Neural cell (in vitro differentiated cells): Measurements from ENCODE around the gene TPSD1. TPM values are rescaled to one million over a fixed set of nuclear protein-coding genes. Genes with fewer than 3 reads are reported as not detected.
"Not testable (repeated sequence)": the region's sequence is repeated elsewhere in the genome, so short reads cannot be mapped to it uniquely, and the experiment has no call there.

Experiments used
- H2AFZ ChIP-seq: fragments of 200-600, 300-800 bp; sonication (generic), shearing (Covaris generic); 2 replicates; pipeline ENCODE4 v1.6.0; 2014; ENCODE audit warnings: low read depth, mild to moderate bottlenecking, antibody characterized with exemption, low read length, moderate library complexity
- H3F3A ChIP-seq: fragments of 200-600 bp; shearing (Covaris generic); 2 replicates; pipeline ENCODE4 v1.6.1; 2016; ENCODE audit warnings: mild to moderate bottlenecking, moderate library complexity, mixed read lengths, antibody characterized with exemption, low read length; ENCODE audit not compliant: insufficient read depth, poor library complexity, severe bottlenecking
- H3K27ac ChIP-seq: fragments of 200-600, 300-800 bp; sonication (generic), shearing (Covaris generic); 2 replicates; pipeline ENCODE4 v1.5.1; 2014; ENCODE audit warnings: mild to moderate bottlenecking, low read length, moderate library complexity
- H3K27me3 ChIP-seq: fragments of 300-800, 200-600 bp; sonication (generic), shearing (Covaris generic); 2 replicates; pipeline ENCODE4 v1.6.0; 2014; ENCODE audit warnings: mild to moderate bottlenecking, low read depth, low read length, moderate library complexity; ENCODE audit not compliant: insufficient read depth
- H3K36me3 ChIP-seq: fragments of 300-800, 200-600 bp; sonication (generic), shearing (Covaris generic); 2 replicates; pipeline ENCODE4 v1.5.1; 2014; ENCODE audit warnings: mild to moderate bottlenecking, antibody characterized with exemption, low read length, moderate library complexity; ENCODE audit not compliant: insufficient read depth
- H3K4me2 ChIP-seq: fragments of 300-800, 200-600 bp; sonication (generic), shearing (Covaris generic); 2 replicates; pipeline ENCODE4 v1.6.0; 2014; ENCODE audit warnings: mild to moderate bottlenecking, low read length
- H3K4me3 ChIP-seq: fragments of 300-800, 200-600 bp; sonication (generic), shearing (Covaris generic); 2 replicates; pipeline ENCODE4 v1.5.1; 2014; ENCODE audit warnings: mild to moderate bottlenecking, low read length, moderate library complexity
- H3K79me2 ChIP-seq: fragments of 200-600 bp; shearing (Covaris generic); replicated peaks from 2 replicates; pipeline ENCODE4 v1.6.0; 2014; ENCODE audit warnings: mild to moderate bottlenecking, low read length, moderate library complexity; ENCODE audit not compliant: insufficient read depth
- H3K9ac ChIP-seq: fragments of 300-800, 200-600 bp; sonication (generic), shearing (Covaris generic); 2 replicates; pipeline ENCODE4 v1.6.1; 2016; ENCODE audit warnings: mild to moderate bottlenecking, low read length, mixed read lengths
- H3K9me2 ChIP-seq: fragments of 200-600 bp; shearing (Covaris generic); 2 replicates; pipeline ENCODE4 v1.6.1; 2016; ENCODE audit warnings: mild to moderate bottlenecking, low read length, mixed read lengths; ENCODE audit not compliant: insufficient read depth
- H3K9me3 ChIP-seq: fragments of 200-600, 300-800 bp; sonication (generic), shearing (Covaris generic); 2 replicates; pipeline ENCODE4 v1.6.1; 2016; ENCODE audit warnings: mild to moderate bottlenecking, mixed run types, low read length, moderate library complexity, mixed read lengths
- H4K20me1 ChIP-seq: fragments of 200-600 bp; shearing (Covaris generic); 2 replicates; pipeline ENCODE4 v1.6.1; 2016; ENCODE audit warnings: mild to moderate bottlenecking, mixed run types; ENCODE audit not compliant: insufficient read depth
- CTCF ChIP-seq: fragments of 450-650 bp; IDR thresholded peaks from 2 replicates; pipeline ENCODE4 v1.5.1; 2014; ENCODE audit warnings: antibody characterized with exemption, mild to moderate bottlenecking, moderate library complexity; ENCODE audit not compliant: poor library complexity, severe bottlenecking
- EP300 ChIP-seq: fragments of 450-650 bp; conservative IDR thresholded peaks from 2 replicates; pipeline ENCODE4 v1.6.1; 2014; ENCODE audit warnings: antibody characterized with exemption, mild to moderate bottlenecking, moderate library complexity; ENCODE audit not compliant: poor library complexity, severe bottlenecking
- EZH2 ChIP-seq: fragments of 200-600, 300-800 bp; shearing (Covaris generic), sonication (generic); IDR thresholded peaks from 2 replicates; pipeline ENCODE4 v1.6.1; 2014; ENCODE audit warnings: antibody characterized with exemption, low read length, borderline replicate concordance, mild to moderate bottlenecking; ENCODE audit not compliant: insufficient read depth, poor library complexity, severe bottlenecking
- MXI1 ChIP-seq: fragments of 450-650 bp; conservative IDR thresholded peaks from 2 replicates; pipeline ENCODE4 v1.6.1; 2014; ENCODE audit warnings: antibody characterized with exemption, mild to moderate bottlenecking; ENCODE audit not compliant: poor library complexity, severe bottlenecking
- POLR2AphosphoS5 ChIP-seq: IDR thresholded peaks from 2 replicates; pipeline ENCODE4 v1.6.1; 2012
- RAD21 ChIP-seq: fragments of 450-650 bp; conservative IDR thresholded peaks from 2 replicates; pipeline ENCODE4 v1.6.1; 2014; ENCODE audit warnings: antibody characterized with exemption, mild to moderate bottlenecking, moderate library complexity
- SMC3 ChIP-seq: fragments of 450-650 bp; conservative IDR thresholded peaks from 2 replicates; pipeline ENCODE4 v1.6.1; 2014; ENCODE audit warnings: antibody characterized with exemption, mild to moderate bottlenecking, moderate library complexity; ENCODE audit not compliant: poor library complexity
- TAF1 ChIP-seq: IDR thresholded peaks from 2 replicates; pipeline ENCODE4 v1.6.1; 2012; ENCODE audit warnings: low read depth
- polyA plus RNA-seq: library from polyadenylated mRNA; depleted of rRNA; stranded (reverse); fragments of >200 nt; gene quantifications from 2 replicates; pipeline ENCODE4 v1.2.3, GENCODE V29; 2014
- TF ChIP-seq, protein P1 (sequence below): IDR thresholded peaks from 2 replicates; pipeline ENCODE4 v1.6.1; 2012; ENCODE audit warnings: borderline replicate concordance

Gene TPSD1
- polyA plus RNA-seq, 1 donor from 2014 or later, result not detected

GRCh38 chr16:1292808-1293207 lies 36.9 kb downstream of the TPSD1 start:
- not testable (repeated sequence) for H3K4me3 ChIP-seq, H3K79me2 ChIP-seq, H3K9ac ChIP-seq, H3K9me3 ChIP-seq, H3K9me2 ChIP-seq, H4K20me1 ChIP-seq, H3K36me3 ChIP-seq, H3F3A ChIP-seq, H3K4me2 ChIP-seq, H2AFZ ChIP-seq, H3K27ac ChIP-seq, H3K27me3 ChIP-seq

DNA sequence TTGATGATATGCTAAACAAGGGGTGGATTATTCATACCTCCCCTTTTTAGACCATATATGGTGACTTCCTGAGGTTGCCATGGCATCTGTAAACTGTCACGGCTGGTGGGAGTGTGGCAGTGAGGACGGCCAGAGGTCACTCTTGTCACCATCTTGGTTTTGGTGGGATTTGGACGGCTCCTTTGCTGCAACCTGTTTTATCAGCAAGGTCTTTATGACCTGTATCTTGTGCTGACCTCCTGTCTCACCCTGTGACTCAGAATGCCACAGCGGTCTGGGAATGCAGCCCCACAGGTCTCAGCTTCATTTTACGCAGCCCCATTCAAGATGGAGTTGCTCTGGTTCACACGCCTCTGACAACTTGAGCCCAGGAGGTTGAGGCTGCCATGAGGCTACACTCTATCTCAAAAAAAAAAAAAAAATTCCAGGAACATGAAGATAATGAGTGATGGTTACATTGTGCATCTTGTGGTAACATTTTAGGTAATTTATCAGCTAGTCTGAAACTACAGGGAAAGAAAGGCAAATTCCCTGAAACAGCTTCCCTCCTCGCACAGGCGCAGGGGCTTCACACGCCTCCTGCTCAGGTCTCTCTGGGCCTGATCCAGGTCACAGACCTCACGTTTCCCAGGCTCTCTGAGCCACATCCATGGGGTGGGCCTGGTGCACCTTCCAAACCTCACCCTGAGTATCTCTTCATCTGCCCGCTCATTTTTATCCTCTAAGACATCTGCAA lies 38.2 kb downstream of the TPSD1 start:
- TF ChIP-seq SMC3, result no peak
- no peak for TF ChIP-seq RAD21
- no peak for TF ChIP-seq CTCF
- no peak for TF ChIP-seq EZH2
- no peak for TF ChIP-seq POLR2AphosphoS5
- TF ChIP-seq, protein P1, sequence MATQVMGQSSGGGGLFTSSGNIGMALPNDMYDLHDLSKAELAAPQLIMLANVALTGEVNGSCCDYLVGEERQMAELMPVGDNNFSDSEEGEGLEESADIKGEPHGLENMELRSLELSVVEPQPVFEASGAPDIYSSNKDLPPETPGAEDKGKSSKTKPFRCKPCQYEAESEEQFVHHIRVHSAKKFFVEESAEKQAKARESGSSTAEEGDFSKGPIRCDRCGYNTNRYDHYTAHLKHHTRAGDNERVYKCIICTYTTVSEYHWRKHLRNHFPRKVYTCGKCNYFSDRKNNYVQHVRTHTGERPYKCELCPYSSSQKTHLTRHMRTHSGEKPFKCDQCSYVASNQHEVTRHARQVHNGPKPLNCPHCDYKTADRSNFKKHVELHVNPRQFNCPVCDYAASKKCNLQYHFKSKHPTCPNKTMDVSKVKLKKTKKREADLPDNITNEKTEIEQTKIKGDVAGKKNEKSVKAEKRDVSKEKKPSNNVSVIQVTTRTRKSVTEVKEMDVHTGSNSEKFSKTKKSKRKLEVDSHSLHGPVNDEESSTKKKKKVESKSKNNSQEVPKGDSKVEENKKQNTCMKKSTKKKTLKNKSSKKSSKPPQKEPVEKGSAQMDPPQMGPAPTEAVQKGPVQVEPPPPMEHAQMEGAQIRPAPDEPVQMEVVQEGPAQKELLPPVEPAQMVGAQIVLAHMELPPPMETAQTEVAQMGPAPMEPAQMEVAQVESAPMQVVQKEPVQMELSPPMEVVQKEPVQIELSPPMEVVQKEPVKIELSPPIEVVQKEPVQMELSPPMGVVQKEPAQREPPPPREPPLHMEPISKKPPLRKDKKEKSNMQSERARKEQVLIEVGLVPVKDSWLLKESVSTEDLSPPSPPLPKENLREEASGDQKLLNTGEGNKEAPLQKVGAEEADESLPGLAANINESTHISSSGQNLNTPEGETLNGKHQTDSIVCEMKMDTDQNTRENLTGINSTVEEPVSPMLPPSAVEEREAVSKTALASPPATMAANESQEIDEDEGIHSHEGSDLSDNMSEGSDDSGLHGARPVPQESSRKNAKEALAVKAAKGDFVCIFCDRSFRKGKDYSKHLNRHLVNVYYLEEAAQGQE, result no peak
- TF ChIP-seq TAF1, result no peak
- TF ChIP-seq MXI1, result no peak
- no peak for TF ChIP-seq EP300
- Histone ChIP-seq H3K4me3 (no peak overlapping the region), H3K9me3 (no peaks in the 10 kb centered on the region), H3K27ac (no peak overlapping the region), H3K9ac (no peak overlapping the region), H3K9me2 (no peaks in the 10 kb centered on the region), H3K79me2 (no peaks in the 10 kb centered on the region), H4K20me1 (no peaks in the 10 kb centered on the region), H2AFZ (no peak overlapping the region), H3K27me3 (no peaks in the 10 kb centered on the region), H3K4me2 (no peak overlapping the region), H3F3A (no peaks in the 10 kb centered on the region), H3K36me3 (no peaks in the 10 kb centered on the region)

- H3K36me3 ChIP-seq, result no peaks in the 10 kb centered on the region
- no peak overlapping the region for H3K27ac ChIP-seq
- H3K79me2 ChIP-seq, result no peaks in the 10 kb centered on the region
- TF ChIP-seq POLR2AphosphoS5, result no peak
- TF ChIP-seq CTCF, result no peak
- no peak for TF ChIP-seq EZH2
- TF ChIP-seq TAF1, result no peak
- TF ChIP-seq EP300, result no peak
- TF ChIP-seq MXI1, result no peak
- TF ChIP-seq SMC3, result no peak
- TF ChIP-seq RAD21, result no peak
- TF ChIP-seq, protein P1, result no peak
- H3K9ac ChIP-seq, result no peak overlapping the region
- H3K9me2 ChIP-seq, result no peaks in the 10 kb centered on the region
- H2AFZ ChIP-seq, result no peak overlapping the region
- no peaks in the 10 kb centered on the region for H3F3A ChIP-seq
- H3K9me3 ChIP-seq, result no peaks in the 10 kb centered on the region
- H4K20me1 ChIP-seq, result no peaks in the 10 kb centered on the region
- no peak overlapping the region for H3K4me2 ChIP-seq
- no peak overlapping the region for H3K4me3 ChIP-seq
- H3K27me3 ChIP-seq, result no peaks in the 10 kb centered on the region
These were observed 39.6 kb downstream of the TPSD1 start for GRCh38 chr16:1295465-1295864.
